ENCODE results near the gene SLC34A2.

SLC34A2 gene

DNA sequence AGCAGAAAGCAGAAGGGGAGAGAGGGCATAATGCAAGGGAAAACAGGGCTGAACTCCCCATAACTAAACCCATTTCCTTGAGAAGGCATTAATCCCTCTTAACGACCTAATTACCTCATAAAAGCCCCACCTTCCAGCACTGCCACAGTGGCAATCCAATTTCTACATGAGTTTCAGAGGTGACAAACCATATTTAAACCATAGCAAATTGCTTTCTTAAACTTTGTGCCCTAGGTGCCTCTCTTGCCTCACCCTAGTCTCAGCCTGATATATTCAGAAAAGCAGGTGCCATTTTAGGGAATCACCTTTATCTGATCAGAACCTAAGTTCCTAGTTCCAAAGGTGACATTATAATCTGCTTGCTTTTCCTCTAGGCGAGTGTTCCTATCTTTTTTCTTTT, 48.9 kb downstream of the SLC34A2 start:
- Histone ChIP-seq H3K4me2 (no peak overlapping the region), H3K27ac (no peak overlapping the region), H3K79me2 (ENCODE audit: insufficient read depth, low read depth) (no peaks in the 10 kb centered on the region), H3K36me3 (ENCODE audit: insufficient read depth) (no peaks in the 10 kb centered on the region), H4K20me1 (ENCODE audit: insufficient read depth) (no peaks in the 10 kb centered on the region), H3K4me3 (IDR thresholded peaks at IDR 0.05; ENCODE audit: insufficient read depth, low read depth, low read length) (no peak overlapping the region), H3K9ac (no peak overlapping the region), H3K4me1 (ENCODE audit: low read depth, poor library complexity, severe bottlenecking) (no peaks in the 10 kb centered on the region), H2AFZ (ENCODE audit: low read depth) (no peak overlapping the region), H3K27me3 (ENCODE audit: insufficient read depth, low read depth) (no peaks in the 10 kb centered on the region)
- TF ChIP-seq, protein P1, sequence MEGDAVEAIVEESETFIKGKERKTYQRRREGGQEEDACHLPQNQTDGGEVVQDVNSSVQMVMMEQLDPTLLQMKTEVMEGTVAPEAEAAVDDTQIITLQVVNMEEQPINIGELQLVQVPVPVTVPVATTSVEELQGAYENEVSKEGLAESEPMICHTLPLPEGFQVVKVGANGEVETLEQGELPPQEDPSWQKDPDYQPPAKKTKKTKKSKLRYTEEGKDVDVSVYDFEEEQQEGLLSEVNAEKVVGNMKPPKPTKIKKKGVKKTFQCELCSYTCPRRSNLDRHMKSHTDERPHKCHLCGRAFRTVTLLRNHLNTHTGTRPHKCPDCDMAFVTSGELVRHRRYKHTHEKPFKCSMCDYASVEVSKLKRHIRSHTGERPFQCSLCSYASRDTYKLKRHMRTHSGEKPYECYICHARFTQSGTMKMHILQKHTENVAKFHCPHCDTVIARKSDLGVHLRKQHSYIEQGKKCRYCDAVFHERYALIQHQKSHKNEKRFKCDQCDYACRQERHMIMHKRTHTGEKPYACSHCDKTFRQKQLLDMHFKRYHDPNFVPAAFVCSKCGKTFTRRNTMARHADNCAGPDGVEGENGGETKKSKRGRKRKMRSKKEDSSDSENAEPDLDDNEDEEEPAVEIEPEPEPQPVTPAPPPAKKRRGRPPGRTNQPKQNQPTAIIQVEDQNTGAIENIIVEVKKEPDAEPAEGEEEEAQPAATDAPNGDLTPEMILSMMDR (conservative IDR thresholded peaks at IDR 0.05; ENCODE audit: low read depth, low read length) = no peak

DNA sequence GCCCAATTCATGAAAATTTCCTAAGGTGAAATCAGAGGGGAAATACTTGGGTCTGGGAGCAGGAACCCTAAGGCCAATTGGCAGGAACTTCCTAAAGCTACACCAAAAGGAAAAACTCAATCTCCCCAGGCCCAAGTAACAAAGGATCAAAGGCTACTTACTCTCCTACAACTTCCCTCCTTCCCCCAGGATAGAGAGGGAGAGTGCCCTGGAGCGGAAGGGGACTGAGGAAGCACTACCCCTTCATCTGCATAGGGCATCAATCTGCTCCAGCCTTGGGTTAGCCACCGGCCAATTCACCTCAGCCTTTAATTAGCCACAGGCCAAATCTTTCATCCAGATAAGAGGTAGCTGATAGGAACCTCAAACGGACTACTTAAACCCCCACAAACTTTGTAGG, 55.0 kb downstream of the SLC34A2 start:
- Histone ChIP-seq H3K79me2 (ENCODE audit: insufficient read depth, low read depth) (no peaks in the 10 kb centered on the region), H3K4me1 (ENCODE audit: low read depth, poor library complexity, severe bottlenecking) (no peaks in the 10 kb centered on the region), H3K27ac (no peak overlapping the region), H3K27me3 (ENCODE audit: insufficient read depth, low read depth) (no peaks in the 10 kb centered on the region), H4K20me1 (ENCODE audit: insufficient read depth) (no peaks in the 10 kb centered on the region), H3K36me3 (ENCODE audit: insufficient read depth) (no peaks in the 10 kb centered on the region), H3K4me3 (IDR thresholded peaks at IDR 0.05; ENCODE audit: insufficient read depth, low read depth, low read length) (no peak overlapping the region), H2AFZ (ENCODE audit: low read depth) (no peak overlapping the region), H3K9ac (no peak overlapping the region), H3K4me2 (no peak overlapping the region)
- TF ChIP-seq, protein P1 (conservative IDR thresholded peaks at IDR 0.05; ENCODE audit: low read depth, low read length) = no peak

DNA sequence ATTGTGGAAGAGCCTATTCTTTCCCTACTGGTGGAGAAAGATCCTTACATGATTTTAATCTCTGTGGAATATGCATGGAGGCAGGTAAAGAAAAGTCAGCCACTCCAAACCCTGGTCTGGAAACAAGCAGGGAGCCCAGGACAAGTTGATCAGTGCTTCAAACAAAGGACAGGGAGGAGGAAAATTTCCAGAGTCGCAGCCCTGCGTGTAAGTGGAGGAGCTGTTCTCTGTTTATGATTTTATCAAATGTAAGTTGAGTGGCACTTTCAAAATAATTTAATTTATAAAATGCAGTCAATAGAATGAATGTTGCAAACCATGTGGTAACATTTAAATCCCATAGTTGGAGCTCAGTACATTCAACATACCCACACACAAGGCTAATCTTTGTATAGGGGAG, 57.0 kb downstream of the SLC34A2 start:
- no peaks in the 10 kb centered on the region for H3K27me3 ChIP-seq (ENCODE audit: insufficient read depth, low read depth)
- no peak overlapping the region for H3K27ac ChIP-seq
- H3K4me1 ChIP-seq (ENCODE audit: low read depth, poor library complexity, severe bottlenecking) = no peaks in the 10 kb centered on the region
- TF ChIP-seq, protein P1 (conservative IDR thresholded peaks at IDR 0.05; ENCODE audit: low read depth, low read length) = no peak
- H3K79me2 ChIP-seq (ENCODE audit: insufficient read depth, low read depth) = no peaks in the 10 kb centered on the region
- H4K20me1 ChIP-seq (ENCODE audit: insufficient read depth) = no peaks in the 10 kb centered on the region
- H3K9ac ChIP-seq = no peak overlapping the region
- no peaks in the 10 kb centered on the region for H3K36me3 ChIP-seq (ENCODE audit: insufficient read depth)
- H2AFZ ChIP-seq (ENCODE audit: low read depth) = no peak overlapping the region
- H3K4me3 ChIP-seq (IDR thresholded peaks at IDR 0.05; ENCODE audit: insufficient read depth, low read depth, low read length) = no peak overlapping the region
- H3K4me2 ChIP-seq = no peak overlapping the region

DNA sequence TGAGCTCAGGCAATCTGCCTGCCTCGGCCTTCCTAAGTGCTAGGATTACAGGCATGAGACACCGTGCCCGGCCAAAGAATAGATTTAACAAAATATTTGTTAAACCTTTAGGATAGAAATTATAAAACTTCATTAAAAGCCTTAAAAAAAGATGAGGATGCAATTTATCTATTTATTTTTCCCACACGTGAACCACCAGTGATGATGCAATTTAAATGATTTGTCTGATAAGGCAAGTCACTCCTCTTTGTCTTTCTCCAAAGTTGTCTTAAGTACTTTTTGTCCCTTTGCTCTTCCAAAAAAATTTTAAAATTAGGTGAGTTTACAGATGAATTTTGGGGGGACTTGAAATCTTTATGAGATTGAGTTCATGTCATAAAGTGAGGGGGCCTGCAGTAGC, 58.2 kb downstream of the SLC34A2 start:
- H2AFZ ChIP-seq (ENCODE audit: low read depth) = no peak overlapping the region
- H3K79me2 ChIP-seq (ENCODE audit: insufficient read depth, low read depth) = no peaks in the 10 kb centered on the region
- no peak overlapping the region for H3K4me3 ChIP-seq (IDR thresholded peaks at IDR 0.05; ENCODE audit: insufficient read depth, low read depth, low read length)
- H3K27ac ChIP-seq = no peak overlapping the region
- no peaks in the 10 kb centered on the region for H3K27me3 ChIP-seq (ENCODE audit: insufficient read depth, low read depth)
- TF ChIP-seq, protein P1 (conservative IDR thresholded peaks at IDR 0.05; ENCODE audit: low read depth, low read length) = no peak
- no peak overlapping the region for H3K9ac ChIP-seq
- no peak overlapping the region for H3K4me2 ChIP-seq
- no peaks in the 10 kb centered on the region for H3K4me1 ChIP-seq (ENCODE audit: low read depth, poor library complexity, severe bottlenecking)
- no peaks in the 10 kb centered on the region for H3K36me3 ChIP-seq (ENCODE audit: insufficient read depth)
- no peaks in the 10 kb centered on the region for H4K20me1 ChIP-seq (ENCODE audit: insufficient read depth)

All from KMS-11 (cell line).